GM19043 (cell line): ENCODE measurements around the gene ERGIC3.
"Not testable (repeated sequence)": the region's sequence is repeated elsewhere in the genome, so short reads cannot be mapped to it uniquely, and the experiment has no call there.

ENCODE experiments used
- ATAC-seq: cut with Tn5 transposase; IDR thresholded peaks from one replicate; pipeline ENCODE4 v1.9.1; 2021; ENCODE audit warnings: low read depth; ENCODE audit not compliant: unreplicated experiment

ERGIC3 gene

DNA sequence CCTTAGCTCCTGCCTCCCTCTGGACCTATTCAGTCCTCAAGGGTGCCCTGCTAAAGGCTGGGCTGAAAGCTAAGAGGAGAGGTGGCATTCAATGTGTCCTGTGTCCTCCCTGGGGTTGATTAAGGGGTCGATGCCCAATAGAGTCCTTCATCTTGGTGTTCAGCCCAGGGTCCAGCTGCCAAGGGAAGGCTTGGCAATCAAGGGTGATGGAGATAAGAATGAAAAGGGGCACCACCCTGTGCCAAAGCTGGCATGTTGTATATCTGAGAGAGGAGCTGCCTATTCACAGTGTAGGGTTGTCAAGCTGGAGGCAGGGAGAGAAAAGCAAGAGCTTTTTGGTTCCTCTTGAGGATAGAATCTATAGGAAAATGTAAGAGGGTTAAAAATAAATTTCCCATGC is 24.8 kb upstream of the ERGIC3 start:
- ATAC-seq, result no peak

- ATAC-seq, result not testable (repeated sequence)
Measured at GRCh38 chr20:35517767-35518166, 24.1 kb upstream of the ERGIC3 start.

DNA sequence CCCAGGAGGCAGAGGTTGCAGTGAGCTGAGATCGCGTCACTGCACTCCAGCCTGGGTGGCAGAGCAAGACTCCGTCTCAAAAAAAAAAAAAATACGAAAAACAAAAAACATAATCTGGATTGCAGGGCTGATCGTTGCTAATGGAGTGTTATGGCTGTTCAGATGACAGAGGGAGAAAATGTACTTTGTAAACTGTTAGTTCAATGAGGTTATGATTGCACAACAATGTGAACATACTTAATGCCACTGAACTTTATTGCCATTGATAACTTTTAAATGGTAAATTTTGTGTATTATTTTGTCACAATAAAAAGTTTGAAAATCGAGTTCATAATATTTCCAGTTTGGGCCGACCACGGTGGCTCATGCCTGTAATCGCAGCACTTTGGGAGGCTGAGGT is 22.9 kb upstream of the ERGIC3 start:
- no peak for ATAC-seq

- no peak for ATAC-seq
Measured at GRCh38 chr20:35523298-35523888, 18.5 kb upstream of the ERGIC3 start.

DNA sequence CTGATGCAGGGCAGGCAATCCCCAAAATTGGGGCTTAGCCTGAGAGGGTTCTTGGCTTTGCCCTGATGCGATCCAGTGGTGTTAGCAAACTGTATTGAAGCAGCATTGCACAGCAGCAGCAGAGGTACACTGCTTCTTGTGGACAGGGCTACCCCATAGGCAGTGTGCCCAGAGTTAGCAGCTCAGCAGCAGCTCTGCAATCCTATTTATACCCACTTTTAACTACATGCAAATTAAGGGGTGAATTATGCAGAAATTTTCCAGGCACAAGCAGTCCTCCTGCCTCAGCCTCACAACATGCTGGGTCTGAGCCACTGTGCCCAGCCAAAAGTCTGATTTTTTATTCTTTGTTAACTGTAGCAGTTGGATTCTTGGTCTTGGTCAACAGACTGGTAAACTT is 16.2 kb upstream of the ERGIC3 start:
- ATAC-seq, result no peak

DNA sequence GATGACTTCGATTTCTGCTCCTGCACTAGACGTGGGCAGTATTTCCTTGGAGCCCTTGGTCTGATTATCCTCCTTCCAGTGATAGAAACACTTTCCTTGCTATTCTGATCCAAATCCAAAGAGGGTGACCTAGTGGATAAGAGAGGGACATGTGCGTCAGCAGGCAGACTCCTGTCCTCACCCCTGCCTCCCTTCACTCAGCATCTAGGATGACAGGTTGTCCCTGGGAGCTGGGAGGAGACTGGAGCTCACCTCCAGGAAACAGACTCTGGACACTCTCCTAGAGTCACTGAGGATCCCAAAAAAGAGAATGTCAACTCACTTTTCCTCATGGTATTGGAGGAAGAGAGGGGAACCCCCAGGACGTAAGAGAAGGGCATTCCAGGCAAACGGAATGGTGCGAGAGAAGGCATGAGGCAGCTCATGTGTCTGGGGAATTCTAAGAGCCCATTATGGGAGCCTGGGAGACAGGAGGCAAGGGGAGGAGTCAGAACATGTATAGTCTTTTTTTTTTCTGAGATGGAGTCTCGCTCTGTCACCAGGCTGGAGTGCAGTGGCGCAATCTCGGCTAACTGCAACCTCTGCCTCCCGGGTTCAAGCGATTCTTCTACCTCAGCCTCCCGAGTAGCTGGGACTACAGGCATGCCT is 14.6 kb upstream of the ERGIC3 start:
- ATAC-seq, result no peak

DNA sequence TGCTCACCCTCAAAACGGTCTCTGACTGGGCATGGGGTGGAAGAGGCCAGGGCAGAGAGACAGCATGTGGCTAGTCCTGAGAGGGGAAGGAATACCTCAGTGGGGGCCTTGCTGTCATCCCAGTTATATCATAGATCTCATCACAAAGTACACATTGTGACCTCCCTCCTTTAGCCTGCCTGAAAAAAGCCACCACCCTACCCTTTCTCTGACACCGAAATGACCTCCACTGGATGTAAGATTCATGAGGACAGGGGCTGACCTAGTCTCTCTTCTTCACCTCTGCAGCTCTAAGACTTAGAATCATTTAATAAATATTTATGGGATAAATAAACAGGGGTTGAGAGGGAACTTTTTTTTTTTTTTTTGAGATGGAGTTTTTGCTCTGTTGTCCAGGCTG is 12.3 kb upstream of the ERGIC3 start, which contains the start of gene C20orf173:
Gene C20orf173, minus strand, starts transcription at position 101 of the 400 bp plus-strand sequence. CDS start 279 bp downstream, outside the sequence.
- ATAC-seq, result no peak

- no peak for ATAC-seq
Measured at GRCh38 chr20:35539756-35540212, 2.1 kb upstream of the ERGIC3 start.

- ATAC-seq, result no peak
Measured at GRCh38 chr20:35541118-35541782, 628 bp upstream of the ERGIC3 start.

GRCh38 chr20:35542990-35543389 is 1.1 kb downstream of the ERGIC3 start:
- no peak for ATAC-seq

GRCh38 chr20:35544436-35544835 is 2.6 kb downstream of the ERGIC3 start:
- no peak for ATAC-seq

DNA sequence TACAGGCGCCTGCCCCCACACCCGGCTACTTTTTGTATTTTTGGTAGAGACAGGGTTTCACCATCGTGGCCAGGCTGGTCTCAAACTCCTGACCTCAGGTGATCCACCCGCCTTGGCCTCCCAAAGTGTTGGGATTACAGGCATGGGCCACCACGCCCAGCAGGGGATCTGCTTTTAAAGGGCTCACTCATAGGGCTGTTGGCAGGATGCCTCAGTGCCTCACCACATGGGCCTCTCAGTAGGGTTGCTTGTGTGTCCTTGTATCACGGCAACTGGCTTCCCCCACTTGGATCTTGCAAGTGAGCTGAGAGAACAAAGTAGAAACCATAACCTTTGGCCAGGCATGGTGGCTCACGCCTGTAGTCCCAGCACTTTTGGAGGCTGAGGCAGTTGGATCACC is 3.1 kb downstream of the ERGIC3 start:
- ATAC-seq, result not testable (repeated sequence)

DNA sequence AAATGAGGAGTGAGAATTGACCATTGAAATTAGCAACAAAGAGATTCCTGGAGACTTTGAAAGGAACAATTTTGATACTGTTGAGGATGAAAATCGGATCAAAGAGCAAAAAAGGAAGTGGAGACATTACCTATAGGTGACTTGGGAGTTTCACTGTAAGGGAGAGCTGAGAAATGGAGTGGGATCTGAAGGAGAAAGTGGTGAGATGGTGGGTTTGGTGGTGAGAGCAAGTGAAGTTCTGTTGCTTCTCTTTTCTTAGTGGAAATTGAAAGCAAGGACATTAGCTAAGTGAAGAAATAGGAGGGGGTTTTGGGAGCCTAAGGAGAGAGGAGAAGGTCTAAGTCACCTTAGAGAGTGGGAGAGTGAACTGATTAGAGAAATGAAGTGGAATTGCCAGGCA is 4.2 kb downstream of the ERGIC3 start:
- ATAC-seq, result no peak

DNA sequence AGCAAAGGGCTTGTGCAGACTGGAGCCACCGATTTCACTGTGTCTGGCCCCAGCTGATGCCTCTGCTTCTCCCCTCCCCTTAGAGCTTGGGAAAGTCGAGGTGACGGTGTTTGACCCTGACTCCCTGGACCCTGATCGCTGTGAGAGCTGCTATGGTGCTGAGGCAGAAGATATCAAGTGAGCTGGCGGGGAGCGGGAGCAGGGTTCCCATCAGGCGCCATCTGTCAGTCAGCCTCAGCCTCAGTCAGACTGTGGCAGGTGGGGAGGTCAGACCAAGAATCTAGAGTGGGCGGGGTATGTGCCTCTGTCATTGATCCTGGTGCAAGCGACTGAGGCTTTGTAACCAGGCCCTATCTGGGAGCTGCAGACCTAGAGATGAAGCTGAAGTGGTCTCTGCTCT is 5.5 kb downstream of the ERGIC3 start:
- no peak for ATAC-seq

- ATAC-seq, result no peak
Measured at GRCh38 chr20:35551503-35551902, 9.6 kb downstream of the ERGIC3 start.

- no peak for ATAC-seq
Measured at GRCh38 chr20:35552914-35553313, 11.0 kb downstream of the ERGIC3 start.

GRCh38 chr20:35555461-35555860 is 13.6 kb downstream of the ERGIC3 start:
- not testable (repeated sequence) for ATAC-seq

GRCh38 chr20:35555951-35556645 is 14.2 kb downstream of the ERGIC3 start:
- no peak for ATAC-seq

- ATAC-seq, result no peak
Measured at GRCh38 chr20:35556871-35557270, 15.0 kb downstream of the ERGIC3 start.

- no peak for ATAC-seq
Measured at GRCh38 chr20:35558451-35558850, 16.6 kb downstream of the ERGIC3 start.

GRCh38 chr20:35559042-35559693 is 17.3 kb downstream of the ERGIC3 start:
- no peak for ATAC-seq
